Right kidney (tissue), 1 donor: ENCODE data around the gene AMPD2.
"Not testable (repeated sequence)": the region's sequence is repeated elsewhere in the genome, so short reads cannot be mapped to it uniquely, and the experiment has no call there.

ENCODE experiments used
- DNase-seq: peaks from one replicate; pipeline ENCODE4 v3.0.0-alpha.2; 2016

Gene AMPD2

DNA sequence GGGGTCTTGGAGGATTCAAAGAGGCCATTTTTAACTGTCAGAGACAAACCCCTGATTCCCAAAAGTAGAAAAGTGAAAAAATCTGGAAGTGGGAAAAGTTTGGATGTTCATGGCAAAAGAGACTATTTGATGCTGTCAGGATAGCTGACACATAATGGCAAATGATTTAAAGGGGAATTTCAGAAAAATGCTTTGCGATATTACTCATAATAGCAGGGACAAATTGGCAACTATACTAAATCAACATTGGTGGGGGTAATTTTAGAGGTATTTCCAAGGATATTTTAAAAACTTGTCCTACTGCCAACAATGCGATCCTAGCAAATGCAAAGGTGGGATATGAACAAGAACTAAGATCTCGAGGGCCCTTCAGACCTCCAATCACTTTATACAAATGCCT, 31.0 kb downstream of the AMPD2 start:
- DNase-seq, result no peak

DNA sequence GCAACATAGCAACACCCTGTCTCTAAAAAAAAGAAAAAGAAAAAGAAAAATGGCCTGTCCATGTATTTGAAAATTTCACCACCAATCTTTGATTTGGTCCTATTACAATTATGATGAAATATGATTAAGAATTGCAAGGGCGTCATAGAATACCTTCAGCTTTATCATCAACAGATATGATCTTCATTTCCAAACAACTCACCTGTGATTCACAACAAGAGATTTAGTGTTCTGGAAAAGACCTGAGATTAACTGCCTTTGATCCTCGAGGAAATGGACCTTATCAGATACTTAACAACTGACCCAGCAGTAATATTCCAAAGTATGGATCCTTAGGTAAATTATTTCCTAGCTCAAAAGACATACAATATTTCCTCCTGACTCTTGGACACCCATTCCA, 32.8 kb downstream of the AMPD2 start:
- DNase-seq, result no peak

DNA sequence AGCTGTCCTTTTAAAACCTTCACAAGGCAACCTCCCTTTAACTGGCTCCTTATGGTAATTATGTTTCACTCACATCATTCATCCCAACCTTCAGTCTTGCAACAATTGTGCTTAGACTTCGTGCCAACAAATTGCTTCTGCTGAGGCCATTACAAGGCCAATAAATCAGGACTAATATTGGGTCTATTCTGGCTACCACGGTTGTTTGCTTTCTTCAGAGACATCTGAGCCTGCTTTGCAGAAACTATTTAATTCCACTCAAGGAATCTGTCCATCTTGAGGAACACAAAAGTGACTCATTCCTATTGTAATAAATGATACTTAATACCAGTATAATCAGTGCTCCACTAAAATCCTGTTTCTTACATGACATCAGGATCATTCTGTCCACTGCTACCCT, 33.7 kb downstream of the AMPD2 start:
- no peak for DNase-seq

DNA sequence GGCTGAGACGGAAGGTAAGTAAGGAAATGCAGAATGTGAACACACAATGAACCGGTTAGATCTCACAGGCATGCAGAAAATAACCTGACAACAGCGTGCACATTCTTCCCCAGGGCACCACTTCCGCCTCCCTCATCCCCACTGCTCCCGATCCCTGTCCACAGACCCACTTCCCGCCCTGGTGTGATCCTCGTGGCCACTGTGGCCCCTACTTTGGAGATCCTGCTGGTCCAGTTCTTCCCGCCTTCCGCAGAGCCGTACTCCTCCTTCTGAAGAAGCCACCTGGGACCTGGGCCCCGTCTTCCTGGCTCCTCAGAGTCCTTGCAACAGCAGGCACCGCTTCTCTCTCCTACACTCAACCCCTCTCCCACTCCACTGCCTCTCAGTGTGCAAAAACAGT, 34.9 kb downstream of the AMPD2 start:
- DNase-seq, result no peak

DNA sequence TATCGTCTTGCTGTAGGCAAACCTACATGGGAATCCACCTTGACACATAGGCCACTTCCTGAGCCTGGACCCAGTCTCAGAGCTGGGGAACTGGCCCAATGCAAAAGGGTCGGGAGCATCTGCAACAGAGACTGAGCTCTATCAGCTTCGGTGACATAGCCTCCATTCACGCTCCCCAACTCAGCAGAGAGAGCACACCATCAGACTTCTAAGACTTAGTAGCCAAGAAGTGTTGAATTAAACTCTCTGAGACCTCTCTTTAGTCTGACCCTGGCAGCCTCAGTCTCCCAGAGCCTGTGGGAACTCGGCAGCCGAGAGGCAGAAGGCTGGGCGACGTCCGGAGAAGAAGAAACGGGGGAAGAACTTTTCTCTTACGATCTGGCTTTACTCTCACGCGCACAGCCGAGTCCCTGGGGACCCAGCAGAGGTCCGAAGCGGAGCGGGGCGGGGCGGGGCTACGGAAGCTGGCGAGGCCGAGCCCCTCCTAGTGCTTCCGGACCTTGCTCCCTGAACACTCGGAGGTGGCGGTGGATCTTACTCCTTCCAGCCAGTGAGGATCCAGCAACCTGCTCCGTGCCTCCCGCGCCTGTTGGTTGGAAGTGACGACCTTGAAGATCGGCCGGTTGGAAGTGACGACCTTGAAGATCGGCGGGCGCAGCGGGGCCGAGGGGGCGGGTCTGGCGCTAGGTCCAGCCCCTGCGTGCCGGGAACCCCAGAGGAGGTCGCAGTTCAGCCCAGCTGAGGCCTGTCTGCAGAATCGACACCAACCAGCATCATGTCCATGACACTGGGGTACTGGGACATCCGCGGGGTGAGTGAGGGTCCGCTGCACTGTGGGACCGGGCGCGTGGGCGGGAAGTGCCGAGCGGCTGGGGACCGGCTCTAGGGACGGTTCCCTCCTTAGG, 36.2 kb downstream of the AMPD2 start, which contains the start of gene GSTM4:
TSS of gene GSTM4 (plus strand) at position 485 of the 905 bp plus-strand sequence. CDS start at position 776, 291 bp downstream.
- peak; percentile 91 for DNase-seq

DNA sequence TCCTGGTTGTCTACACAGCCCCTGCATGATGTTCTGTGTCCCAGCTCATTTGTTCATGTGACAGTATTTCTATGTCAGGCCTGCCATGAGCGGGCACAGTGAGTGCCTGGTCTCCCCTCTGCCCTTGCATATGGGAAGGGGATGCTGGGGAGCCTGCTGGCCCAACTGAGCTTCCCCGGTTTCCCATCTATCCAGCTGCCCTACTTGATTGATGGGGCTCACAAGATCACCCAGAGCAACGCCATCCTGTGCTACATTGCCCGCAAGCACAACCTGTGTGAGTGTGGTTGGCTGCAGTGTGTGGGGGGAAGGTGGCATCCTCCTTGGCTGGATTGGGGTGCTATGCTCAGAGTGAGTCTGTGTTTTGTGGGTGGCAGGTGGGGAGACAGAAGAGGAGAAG, 37.8 kb downstream of the AMPD2 start:
- DNase-seq, result no peak

DNA sequence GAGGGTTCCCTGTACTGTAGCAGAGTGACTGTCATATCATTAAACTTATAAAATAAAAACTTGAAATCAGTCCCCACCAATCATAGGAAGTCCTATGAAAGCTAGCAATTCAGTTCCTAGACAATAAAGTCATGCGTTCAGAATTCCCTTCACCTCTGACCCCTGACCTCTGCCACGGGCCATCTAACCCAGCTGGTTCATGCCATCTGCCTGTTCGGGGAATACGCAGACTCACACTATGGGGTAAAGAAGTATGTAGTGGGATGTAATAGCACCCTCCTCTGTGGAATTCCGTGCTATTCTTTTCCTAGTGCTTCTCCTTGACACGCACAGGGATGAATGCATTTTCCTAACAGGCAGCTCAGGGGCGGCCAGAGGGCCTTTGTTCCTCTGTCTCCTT, 38.3 kb downstream of the AMPD2 start:
- DNase-seq, result no peak

DNA sequence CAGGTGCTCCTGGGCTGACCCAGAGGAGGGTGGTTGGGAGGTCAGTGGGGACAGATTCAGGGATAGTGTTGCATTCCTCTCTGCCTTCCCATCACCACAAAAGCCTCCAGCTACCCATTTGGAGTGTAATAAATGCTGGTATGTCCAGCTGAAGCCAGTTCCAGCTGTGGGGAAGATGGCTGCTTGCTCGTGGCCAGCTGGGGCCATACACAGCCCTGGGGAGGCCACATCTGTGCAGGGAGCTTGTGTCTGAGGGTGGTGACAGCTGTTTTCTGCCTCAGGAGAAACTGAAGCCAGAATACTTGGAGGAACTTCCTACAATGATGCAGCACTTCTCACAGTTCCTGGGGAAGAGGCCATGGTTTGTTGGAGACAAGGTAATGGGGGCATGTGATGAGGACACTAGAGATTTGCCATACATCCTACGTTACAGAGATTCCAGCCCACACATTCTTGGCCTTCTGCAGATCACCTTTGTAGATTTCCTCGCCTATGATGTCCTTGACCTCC, 39.0 kb downstream of the AMPD2 start:
- no peak for DNase-seq

DNA sequence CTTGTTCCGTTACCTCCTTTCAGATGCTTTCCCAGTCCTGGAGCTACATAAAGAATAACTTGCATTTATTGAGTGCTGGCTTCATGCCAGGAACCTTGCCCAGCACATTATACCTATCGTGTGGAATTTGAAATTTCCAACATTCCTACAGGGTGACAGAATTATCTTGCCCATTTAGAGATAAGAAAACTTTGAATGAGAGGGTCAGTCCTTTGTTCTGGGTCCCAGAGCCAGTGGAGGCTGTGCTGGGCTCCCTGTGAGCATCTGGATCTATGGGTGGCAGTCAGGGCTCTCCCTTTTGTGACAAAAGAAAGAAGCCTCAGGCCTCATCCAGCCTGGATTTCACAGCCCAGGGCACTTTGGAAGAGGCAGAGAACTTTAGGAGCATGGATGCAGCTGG, 39.5 kb downstream of the AMPD2 start:
- DNase-seq, result no peak

DNA sequence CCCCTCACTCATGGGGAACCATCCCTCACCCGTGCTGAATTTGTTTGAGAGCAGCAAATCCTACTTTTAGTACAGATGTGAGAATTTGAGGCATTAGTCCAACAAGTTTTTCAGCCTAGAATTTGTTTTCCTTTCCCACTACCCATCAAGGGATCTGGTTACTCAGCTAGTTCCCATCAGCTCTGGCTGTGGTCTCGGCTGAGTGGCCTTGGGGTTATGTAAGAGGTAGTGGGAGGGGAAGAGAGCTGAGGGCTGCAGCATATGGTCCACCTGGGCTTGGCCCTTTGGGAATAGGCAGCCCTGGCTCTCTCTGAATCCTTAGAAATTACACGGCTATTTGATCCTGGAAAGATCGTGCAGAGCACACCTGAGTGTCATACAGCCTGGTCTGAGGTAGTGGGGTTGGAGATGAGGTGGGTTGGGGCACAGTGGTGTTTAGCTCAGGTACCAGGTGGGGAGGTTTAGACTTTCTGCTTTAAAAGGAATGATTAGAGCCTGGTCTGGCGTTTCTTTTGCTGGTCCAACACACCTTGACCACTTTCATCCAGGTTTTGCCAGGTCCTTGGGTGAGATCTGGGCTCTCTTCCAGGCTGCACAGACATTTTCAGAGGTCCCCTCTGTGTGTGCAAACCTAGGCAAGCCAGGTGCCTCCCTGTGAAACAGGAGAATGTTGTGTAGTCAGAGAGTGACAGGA, 40.5 kb downstream of the AMPD2 start:
- DNase-seq, result peak; percentile 54

DNA sequence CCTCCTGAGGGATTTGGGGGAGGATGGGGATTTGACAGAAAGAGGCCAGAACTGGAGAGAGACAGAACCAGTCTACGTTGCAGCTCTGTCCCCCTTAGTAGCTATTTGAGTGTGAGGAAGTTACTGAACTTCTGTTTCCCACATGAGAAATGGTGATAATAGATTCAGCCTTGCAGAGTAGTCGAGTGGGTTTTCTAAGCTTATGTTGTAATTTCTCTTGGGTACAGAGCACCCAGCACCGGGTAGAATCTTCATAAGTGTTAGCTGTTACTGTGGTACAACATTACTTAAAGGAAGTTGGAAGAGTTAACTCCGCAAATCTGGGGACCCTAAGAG, 41.0 kb downstream of the AMPD2 start:
- DNase-seq, result not testable (repeated sequence)

DNA sequence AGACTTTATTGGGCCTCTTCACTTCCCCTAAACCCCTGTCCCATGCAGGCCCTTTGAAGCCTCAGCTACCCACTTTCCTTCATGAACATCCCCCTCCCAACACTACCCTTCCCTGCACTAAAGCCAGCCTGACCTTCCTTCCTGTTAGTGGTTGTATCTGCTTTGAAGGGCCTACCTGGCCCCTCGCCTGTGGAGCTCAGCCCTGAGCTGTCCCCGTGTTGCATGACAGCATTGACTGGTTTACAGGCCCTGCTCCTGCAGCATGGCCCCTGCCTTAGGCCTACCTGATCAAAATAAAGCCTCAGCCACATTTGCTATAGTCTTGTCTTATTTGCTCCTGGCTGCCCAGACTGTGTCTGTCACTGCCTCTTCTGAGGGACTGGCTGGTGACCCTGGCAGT, 41.8 kb downstream of the AMPD2 start:
- DNase-seq, result no peak

DNA sequence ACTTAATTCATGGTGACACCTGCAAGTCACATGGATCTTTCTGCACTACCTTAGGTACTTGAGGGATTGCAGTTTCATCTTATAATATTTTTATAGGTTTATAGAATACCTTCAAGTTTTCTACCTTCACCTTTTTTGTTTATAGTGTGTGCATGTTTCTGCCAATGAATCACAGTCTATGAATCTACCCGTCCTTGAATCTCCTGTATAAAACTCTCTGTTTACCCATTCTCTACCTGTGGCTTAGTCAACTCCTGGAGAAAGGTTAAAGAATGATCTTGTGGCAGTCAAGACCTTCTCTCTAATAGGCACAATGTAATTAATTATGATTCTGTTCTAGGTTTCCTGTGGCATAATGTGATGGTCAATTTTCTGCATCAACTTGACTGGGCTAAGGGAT, 45.0 kb downstream of the AMPD2 start:
- DNase-seq, result no peak

DNA sequence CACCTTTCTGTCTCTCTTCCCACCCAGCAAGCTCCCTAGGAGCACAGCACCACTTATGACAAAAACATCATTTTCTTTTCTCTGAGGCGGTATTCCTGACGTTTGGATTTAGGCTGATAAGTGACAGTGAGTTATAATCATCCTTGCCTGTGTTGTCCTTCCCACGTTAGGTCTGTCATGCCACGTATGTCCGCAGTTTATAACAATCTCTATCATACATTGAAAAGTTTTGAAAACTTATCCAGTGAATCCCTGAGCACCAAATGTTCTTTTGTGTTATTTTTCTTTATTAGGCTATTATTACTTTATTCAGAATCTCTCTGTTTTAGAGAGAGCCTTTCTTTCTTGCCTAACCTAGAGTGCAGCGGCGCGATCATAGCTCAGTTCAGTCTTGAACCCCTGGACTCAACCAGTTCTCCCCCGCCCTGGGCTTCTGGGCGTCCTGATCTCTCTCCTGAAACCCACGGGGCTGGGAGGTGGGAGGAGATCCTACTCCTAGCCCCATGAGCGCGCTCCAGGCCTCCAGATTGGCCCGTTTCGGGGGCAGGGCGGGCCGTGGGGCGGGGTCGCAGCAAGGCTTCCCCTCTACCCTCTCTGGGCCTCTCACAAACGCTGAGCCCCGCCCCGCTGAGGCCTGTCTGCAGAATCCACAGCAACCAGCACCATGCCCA, 48.0 kb downstream of the AMPD2 start, which contains the start of gene GSTM2:
TSS of gene GSTM2 (plus strand) at position 606 of the 671 bp plus-strand sequence. CDS start at position 665, 59 bp downstream.
- DNase-seq, result peak; percentile 66

DNA sequence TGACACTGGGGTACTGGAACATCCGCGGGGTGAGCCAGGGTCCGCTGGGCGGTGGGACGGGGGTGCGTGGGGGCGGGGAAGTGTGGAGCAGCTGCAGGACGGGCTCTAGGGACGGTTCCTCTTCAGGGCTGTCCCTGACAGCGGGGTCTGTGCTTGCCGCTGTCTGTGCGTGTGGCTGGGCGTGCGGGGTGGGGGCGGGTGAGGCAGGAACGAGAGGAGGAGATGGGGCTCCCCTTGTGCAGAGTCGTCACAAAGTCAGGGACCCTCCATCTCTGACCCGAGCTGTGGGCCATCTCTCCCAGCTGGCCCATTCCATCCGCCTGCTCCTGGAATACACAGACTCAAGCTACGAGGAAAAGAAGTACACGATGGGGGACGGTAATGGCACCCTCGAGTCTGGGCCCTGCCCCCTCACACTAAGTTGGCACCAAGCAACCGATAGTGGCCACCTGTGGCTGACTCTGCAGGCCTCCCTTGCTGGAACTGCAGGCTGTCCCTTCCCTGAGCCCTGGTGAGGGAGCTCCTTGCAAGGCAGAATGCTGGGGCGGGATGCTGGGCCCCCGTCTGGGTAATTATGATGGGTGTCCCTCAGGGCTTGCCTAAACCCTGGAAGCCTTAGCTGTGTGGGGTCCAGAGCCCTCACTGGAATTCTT, 48.6 kb downstream of the AMPD2 start:
- DNase-seq, result peak; percentile 45

DNA sequence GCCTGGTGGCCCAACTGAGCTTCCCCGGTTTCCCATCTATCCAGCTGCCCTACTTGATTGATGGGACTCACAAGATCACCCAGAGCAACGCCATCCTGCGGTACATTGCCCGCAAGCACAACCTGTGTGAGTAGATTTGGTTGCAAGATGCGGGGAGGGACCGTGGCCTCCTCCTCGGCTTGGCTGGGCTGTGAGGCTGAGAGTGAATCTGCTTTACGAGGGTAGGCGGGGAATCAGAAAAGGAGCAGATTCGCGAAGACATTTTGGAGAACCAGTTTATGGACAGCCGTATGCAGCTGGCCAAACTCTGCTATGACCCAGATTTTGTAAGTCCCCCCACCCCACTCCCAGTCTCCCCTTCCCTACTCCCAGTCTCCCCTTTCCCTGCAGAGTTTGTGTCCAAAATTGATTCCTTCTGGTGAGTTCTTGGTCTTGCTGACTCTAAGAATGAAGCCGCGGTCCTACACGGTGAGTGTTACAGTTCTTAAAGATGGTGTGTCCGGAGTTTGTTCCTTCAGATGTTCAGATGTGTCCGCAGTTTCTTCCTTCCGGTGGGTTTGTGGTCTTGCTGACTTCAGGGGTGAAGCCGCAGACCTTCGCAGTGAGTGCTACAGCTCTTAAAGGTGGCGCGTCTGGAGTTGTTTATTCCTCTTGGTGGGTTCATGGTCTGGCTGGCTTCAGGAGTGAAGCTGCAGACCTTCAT, 49.8 kb downstream of the AMPD2 start:
- DNase-seq, result no peak

DNA sequence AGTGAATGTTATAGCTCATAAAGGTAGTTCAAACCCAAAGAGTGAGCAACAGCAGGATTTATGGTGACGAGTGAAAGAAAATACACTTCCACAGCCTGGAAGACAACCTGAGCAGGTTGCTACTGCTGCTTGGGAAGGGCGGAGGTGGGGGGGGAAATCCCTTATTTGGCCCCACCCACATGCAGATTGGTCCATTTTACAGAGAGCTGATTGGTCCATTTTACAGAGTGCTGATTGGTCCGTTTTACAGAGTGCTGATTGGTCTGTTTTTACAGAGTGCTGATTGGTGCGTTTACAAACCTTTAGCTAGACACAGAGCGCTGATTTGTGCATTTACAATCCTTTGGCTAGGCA, 50.3 kb downstream of the AMPD2 start:
- not testable (repeated sequence) for DNase-seq

DNA sequence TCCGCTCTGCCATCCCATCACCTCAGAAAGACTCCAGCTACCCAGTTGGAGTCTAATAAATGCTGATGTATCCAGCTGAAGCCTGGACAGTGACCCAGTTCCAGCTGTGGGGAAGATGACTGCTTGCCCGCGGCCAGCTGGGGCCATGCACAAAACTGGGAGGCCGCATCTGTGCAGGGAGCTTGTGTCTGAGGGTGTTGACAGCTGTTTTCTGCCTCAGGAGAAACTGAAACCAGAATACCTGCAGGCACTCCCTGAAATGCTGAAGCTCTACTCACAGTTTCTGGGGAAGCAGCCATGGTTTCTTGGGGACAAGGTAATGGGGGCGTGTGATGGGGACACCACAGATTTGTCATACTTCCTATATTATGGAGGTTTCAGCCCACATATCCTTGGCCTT, 51.4 kb downstream of the AMPD2 start:
- DNase-seq, result no peak

DNA sequence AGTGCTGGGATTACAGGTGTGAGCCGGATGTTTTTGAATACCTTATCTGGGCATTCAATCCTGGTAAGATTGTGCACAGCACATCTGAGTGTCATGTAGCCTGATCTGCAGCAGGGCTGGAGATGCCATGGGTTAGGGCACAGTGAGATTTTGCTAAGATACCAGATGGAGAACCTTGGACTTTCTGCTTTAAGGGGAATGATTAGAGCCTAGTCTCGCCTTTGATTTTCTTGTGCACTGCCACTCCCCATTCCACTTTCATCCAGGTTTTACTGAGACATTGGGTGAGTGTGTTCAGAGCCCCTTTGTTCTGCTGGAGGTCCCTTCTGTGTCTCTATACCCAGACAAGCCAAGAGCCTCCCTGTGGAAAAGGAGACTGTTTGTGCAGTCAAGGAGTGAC, 54.2 kb downstream of the AMPD2 start:
- DNase-seq, result not testable (repeated sequence)

DNA sequence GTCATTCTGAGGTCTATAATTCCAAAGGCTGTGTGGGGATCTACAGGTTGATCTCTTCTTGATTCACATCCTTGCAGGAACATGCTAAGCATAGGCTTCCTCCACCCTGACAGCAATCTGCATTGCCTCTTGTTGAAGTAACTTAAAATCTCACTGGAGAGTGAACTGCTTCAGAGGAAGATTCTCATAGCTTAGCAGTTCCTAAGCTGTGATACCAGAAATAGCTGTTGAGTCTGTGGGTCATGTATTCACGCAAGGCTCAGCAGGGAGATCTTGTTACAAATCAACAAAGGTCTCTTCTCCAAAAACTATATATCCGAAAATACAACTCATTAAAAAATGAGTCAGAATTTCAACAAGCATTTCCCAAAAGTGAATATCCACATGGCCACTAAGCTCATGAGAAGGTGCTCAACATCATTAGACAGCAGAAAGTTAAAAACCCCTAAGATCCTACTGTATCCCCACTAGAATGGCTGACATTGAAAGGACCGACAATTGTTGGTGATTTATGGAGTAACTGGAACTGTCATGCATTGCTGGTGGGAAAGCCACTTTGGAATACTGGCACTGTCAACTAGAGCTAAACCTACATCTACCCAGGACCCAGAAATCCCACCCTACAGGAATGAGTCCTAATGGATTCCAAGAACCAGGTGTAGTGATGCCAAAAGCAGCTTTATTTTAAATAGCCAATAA, 57.2 kb downstream of the AMPD2 start:
- DNase-seq, result not testable (repeated sequence)

DNA sequence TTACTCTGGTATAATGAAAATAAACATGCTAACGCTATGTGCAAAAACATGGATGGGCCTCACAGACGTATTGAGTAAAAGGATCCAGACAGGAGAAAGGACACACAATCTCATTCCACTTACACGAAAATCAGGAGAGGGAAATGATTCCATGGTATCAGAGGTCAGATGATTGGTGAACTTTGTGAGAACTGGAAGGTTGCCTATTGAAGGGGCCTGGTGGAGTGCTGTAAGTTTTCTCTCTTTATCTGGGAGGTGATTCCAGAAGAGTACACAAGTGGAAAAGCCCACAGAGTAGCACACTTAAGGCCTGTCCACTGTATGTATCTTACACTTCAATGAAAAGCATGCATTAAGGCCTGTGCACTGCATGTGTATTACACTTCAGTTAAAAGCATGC, 57.8 kb downstream of the AMPD2 start:
- DNase-seq, result no peak
